Measurements from ENCODE around the gene TBX4. TPM values are rescaled to one million over a fixed set of nuclear protein-coding genes. Genes with fewer than 3 reads are reported as not detected.
"Not testable (repeated sequence)": the region's sequence is repeated elsewhere in the genome, so short reads cannot be mapped to it uniquely, and the experiment has no call there.

TBX4 gene
- total RNA-seq, 2 donors from 2014 or later = not detected

GRCh38 chr17:61487989-61488595 lies 35.9 kb downstream of the TBX4 start:
- ATAC-seq = no peak
- intact Hi-C loops (cut with DNase I) = loop anchor here in 1 of 2 donors (2.0 kb wide), 1 partner anchor 31 kb away; no protein-coding TSS in a partner anchor
- DNase-seq = no peak

- ATAC-seq (no peak), DNase-seq (no peak)
- intact Hi-C loops (cut with DNase I) = loop anchor here in 1 of 2 donors (2.0 kb wide), 1 partner anchor 32 kb away; no protein-coding TSS in a partner anchor
These were observed 36.9 kb downstream of the TBX4 start for GRCh38 chr17:61488878-61489718.

- DNase-seq (no peak), ATAC-seq (no peak)
- intact Hi-C loops (cut with DNase I) = loop anchor here in 1 of 2 donors (2.0 kb wide), 1 partner anchor 33 kb away; no protein-coding TSS in a partner anchor
These were observed 37.7 kb downstream of the TBX4 start for GRCh38 chr17:61489719-61490490.

- ATAC-seq = peak in 1 of 2 donors; percentile 93
- intact Hi-C loops (cut with DNase I) = no loop called here
- DNase-seq = no peak
These were observed 38.3 kb downstream of the TBX4 start for GRCh38 chr17:61490540-61490975.

- intact Hi-C loops (cut with DNase I) = no loop called here
- no peak for DNase-seq
- ATAC-seq = no peak
These were observed 39.8 kb downstream of the TBX4 start for GRCh38 chr17:61491981-61492380.

- DNase-seq (no peak), ATAC-seq (no peak)
- intact Hi-C loops (cut with DNase I) = no loop called here
These were observed 40.7 kb downstream of the TBX4 start for GRCh38 chr17:61492759-61493526.

GRCh38 chr17:61493830-61494324 lies 41.7 kb downstream of the TBX4 start:
- ATAC-seq; DNase-seq; intact Hi-C loops (cut with DNase I): not testable (repeated sequence)

- ATAC-seq = no peak
- no peak for DNase-seq
- intact Hi-C loops (cut with DNase I) = no loop called here
These were observed 42.3 kb downstream of the TBX4 start for GRCh38 chr17:61494325-61495160.

GRCh38 chr17:61495161-61495857 lies 43.1 kb downstream of the TBX4 start:
- no peak for DNase-seq
- intact Hi-C loops (cut with DNase I) = no loop called here
- ATAC-seq = peak in 1 of 2 donors; percentile 18

GRCh38 chr17:61496174-61496956 lies 44.1 kb downstream of the TBX4 start:
- intact Hi-C loops (cut with DNase I) = no loop called here
- no peak for DNase-seq
- no peak for ATAC-seq

GRCh38 chr17:61496957-61497653 lies 44.9 kb downstream of the TBX4 start:
- no peak for ATAC-seq
- intact Hi-C loops (cut with DNase I) = no loop called here

GRCh38 chr17:61498042-61498994 lies 46.1 kb downstream of the TBX4 start:
- no peak for DNase-seq
- ATAC-seq = no peak
- intact Hi-C loops (cut with DNase I) = no loop called here

More at GRCh38 chr17:61496957-61497653, 44.9 kb downstream of the TBX4 start:
- DNase-seq = no peak

GRCh38 chr17:61499632-61500031 lies 47.4 kb downstream of the TBX4 start:
- intact Hi-C loops (cut with DNase I) = no loop called here
- no peak for ATAC-seq
- no peak for DNase-seq

- DNase-seq = no peak
- no peak for ATAC-seq
- intact Hi-C loops (cut with DNase I) = no loop called here
These were observed 48.1 kb downstream of the TBX4 start for GRCh38 chr17:61500287-61500686.

GRCh38 chr17:61502292-61502691 lies 50.1 kb downstream of the TBX4 start:
- intact Hi-C loops (cut with DNase I) = no loop called here
- no peak for ATAC-seq

More at GRCh38 chr17:61502292-61502691, 50.1 kb downstream of the TBX4 start:
- DNase-seq = no peak
